Epithelial cell of proximal tubule (primary cell): Measurements from ENCODE around the gene PSMB3. TPM values are rescaled to one million over a fixed set of nuclear protein-coding genes. Genes with fewer than 3 reads are reported as not detected.

Source experiments
- DNase-seq: peaks from one replicate; pipeline ENCODE4 v3.0.0-alpha.2; 2011; ENCODE audit warnings: low read depth
- H3K4me3 ChIP-seq: 2 replicates; pipeline ENCODE4 v1.5.1; 2011; ENCODE audit warnings: low read depth, mild to moderate bottlenecking, low read length
- CTCF ChIP-seq: conservative IDR thresholded peaks from 2 replicates; pipeline ENCODE4 v1.5.1; 2012; ENCODE audit warnings: low read depth, mild to moderate bottlenecking, low read length
- total RNA-seq: library from RNA; depleted of rRNA; stranded (reverse); fragments of >200 nt; gene quantifications from 2 replicates; pipeline ENCODE4 v1.2.3, GENCODE V29; 2015

Gene PSMB3
- total RNA-seq, 1 donor from 2014 or later = 311 TPM

DNA sequence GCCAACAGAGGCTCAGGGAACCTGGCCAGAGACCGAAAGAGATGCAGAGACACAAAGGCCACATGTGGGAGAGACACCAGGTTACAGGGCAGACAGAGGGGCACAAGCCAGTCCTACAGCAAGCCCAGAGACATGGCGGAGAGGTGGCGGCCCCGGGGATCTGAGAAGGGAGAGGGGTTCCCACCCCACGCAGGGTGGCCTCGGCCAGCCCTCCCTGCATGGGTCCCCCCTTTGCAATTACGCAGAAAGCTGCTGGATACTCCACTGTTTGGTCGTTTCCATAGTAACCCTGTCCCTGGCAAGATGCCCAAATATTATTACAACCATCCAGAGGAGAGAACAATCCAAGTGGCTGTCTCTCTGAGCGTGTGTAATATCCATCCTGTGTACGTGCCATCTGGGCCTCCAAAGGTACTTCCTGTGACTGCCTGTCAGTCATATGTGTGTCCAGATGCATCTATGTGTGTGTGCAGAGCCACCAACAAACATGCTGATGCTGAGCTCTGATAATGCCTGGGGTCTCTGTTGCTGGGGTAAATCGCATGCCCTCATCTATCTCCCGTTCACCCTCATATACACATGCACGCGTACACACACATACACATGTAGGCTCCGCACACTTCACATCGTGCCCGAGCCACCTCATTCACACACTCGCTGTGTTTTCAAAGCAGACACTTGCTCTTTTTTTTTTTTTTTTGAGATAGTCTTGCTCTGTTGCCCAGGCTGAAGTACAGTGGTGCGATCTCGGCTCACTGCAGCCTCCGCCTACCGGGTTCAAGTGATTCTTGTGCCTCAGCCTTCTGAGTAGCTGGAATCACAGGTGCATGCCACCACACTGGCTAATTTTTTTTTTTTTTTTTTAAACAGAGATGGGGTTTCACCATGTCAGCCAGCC is 9.9 kb upstream of the PSMB3 start:
- DNase-seq = no peak
- H3K4me3 ChIP-seq = no peak overlapping the region
- no peak for TF ChIP-seq CTCF

DNA sequence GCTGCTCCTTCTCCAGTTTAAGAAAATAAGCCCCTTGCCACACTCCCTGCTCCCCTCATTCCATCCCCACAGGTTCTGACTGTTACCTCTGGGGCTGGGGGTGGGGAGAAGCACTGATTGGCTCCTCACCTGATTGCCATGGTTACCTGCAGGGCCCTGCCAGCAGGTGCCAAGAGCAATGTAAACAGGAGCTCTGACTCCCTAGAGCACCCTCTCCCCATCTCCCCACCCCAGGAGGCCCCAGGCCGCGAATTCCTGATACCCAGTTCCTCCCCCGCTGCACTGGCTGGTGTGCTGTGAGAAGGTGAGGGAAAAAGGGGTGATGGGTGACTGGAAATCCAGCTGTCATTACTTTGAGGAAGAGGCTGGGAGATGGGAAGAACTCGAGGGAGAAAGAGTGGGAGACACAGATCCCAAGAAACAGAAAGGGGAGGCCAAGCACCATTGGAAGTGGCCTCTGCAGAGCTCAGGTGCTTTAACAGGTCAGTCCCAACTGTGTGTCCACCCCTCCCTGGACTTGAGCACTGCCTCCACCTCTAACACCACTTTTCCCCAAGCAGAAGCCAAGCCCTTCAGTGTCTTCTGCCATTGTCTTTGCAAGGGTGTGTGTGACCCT is 8.9 kb upstream of the PSMB3 start:
- no peak for TF ChIP-seq CTCF
- DNase-seq = no peak
- H3K4me3 ChIP-seq = no peak overlapping the region

DNA sequence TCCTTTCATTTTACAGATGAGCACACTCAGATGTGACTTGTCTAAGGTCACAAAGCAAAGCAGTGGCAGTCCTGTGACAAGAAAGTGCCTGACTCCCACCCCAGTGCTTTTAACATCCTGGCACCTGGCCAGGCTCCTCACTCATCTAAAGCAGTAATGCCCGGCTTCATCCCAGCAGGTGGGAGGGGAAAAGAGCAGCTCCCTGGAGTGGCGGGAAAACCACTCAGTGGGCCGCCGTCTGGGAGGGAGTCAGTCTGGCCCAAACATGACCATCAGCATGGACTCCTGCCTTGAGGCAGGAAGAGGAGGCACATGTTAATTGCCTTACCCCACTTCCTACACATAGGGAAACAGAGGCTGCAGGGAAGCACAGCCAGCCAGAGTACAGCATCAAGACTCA is 7.0 kb upstream of the PSMB3 start:
- DNase-seq = no peak
- no peak for TF ChIP-seq CTCF
- no peak overlapping the region for H3K4me3 ChIP-seq

- TF ChIP-seq CTCF = no peak
- H3K4me3 ChIP-seq = peak overlapping the region; percentile 99
These were observed 6.3 kb upstream of the PSMB3 start for GRCh38 chr17:38746004-38746848.

DNA sequence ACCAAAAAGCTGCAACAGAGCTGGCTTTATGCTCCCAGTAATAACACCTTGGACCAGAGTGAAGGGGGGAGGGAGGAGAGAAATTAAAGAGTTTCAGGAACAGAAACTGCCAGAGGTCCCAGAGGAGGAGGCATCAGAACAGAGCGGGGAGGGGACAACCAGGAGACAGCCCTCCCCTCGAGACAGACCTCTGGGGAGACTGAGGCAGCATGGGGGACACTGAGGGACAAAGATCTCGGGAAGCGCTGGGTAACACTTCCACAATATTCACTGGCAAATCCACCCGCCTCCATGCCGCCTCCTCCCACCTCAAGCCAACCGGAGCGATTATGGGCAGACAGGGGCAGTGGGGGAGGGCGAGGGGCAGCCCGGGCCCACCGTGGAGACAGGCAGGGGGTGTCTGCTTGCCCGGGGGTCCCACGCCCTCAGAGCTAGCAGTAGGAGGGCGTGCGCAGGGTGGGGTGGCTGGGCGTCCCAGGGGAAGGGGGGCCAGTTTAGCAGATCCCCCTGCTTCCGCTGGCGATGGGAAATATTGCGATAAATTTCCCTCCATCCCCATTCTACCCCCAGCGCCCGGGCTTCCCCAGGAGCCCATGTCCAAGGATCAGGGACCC is 5.6 kb upstream of the PSMB3 start:
- DNase-seq = no peak
- H3K4me3 ChIP-seq = peak overlapping the region; percentile 99
- no peak for TF ChIP-seq CTCF

More at GRCh38 chr17:38746004-38746848, 6.3 kb upstream of the PSMB3 start:
- DNase-seq = no peak

DNA sequence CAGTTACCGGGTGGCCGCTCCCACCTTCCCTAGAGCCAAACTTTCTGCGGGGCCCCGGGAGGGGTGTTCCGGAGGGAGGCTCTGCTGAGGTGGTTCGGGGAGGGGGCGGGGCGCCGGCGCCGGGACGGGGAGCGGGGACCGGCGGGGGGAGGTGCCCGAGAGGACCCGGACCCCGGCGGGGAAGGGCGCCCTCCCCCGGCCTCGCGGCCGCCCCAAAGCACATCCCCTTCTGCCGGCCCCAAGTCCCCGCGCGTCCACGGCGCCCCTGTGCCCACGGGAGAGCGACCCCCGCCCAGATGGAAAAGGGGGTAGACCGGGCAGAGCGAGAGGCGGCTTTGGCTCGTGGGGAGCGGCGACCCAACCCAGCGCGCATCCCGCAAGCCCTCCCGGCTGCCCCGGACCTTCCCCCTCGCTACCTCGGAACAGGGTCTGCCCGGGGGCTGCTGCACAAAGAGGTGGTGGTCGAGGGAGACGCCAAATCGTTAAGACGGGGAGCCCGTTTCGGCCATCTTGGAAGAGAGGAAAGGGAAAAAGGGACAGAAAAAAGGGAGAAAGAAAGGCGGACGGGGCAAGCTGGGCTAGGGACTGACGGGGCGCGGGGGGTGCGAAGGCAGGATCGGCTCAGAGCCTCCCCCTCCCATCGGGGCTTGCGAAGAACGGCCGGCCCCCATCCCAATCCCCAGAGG is 4.9 kb upstream of the PSMB3 start:
- H3K4me3 ChIP-seq = peak overlapping the region; percentile 99
- no peak for TF ChIP-seq CTCF
- DNase-seq = no peak
